GM18868 (cell line): ENCODE results near the gene NAA20.

Experiments
- ATAC-seq: cut with Tn5 transposase; IDR thresholded peaks from one replicate; pipeline ENCODE4 v1.9.1; 2021; ENCODE audit warnings: mild to moderate bottlenecking, moderate library complexity; ENCODE audit not compliant: unreplicated experiment

Gene NAA20

DNA sequence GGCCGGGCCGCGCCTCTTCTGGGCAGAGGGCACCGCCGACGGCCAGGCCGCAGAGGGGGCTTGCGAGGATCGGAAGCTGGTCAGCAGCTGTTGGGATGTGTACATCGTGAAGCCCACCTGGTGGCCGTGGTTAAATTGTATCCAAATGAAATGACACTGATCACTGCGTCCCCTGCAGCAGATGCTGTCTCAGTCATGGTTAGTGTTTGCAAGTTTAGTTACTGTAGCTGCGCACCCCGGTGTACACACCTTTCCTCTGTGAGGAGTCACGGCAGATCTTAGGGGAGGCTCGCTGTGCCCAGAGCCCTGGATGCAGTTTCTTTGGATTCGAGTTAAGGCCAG is 653 bp downstream of the NAA20 start:
- no peak for ATAC-seq

- no peak for ATAC-seq
Observed at GRCh38 chr20:20018366-20018765, 1.2 kb downstream of the NAA20 start.

GRCh38 chr20:20019123-20019522 is 2.0 kb downstream of the NAA20 start:
- ATAC-seq = no peak

- ATAC-seq = no peak
Observed at GRCh38 chr20:20020908-20021307, 3.7 kb downstream of the NAA20 start.

- no peak for ATAC-seq
Observed at GRCh38 chr20:20021835-20022234, 4.7 kb downstream of the NAA20 start.

- ATAC-seq = peak; percentile 83
Observed at GRCh38 chr20:20022498-20022897, 5.3 kb downstream of the NAA20 start.

DNA sequence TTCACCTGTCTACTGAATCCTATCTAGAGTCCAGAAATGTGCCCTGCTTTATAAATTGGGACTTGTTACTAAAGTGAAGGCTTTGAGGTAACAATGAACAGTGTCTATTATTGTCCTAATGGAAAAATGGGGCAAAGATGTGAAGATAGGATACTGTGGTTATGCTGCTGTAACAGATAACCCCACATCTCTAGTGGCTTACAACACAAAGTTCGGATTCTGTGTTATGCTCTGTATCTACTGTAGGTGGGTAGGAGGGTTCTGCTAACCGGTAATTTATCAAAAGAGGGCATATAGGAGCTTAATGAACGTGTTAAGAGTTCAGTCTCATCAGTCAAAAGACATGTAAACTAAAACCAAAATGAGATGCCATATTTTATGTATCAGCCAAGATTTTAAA is 6.2 kb downstream of the NAA20 start:
- ATAC-seq = no peak

DNA sequence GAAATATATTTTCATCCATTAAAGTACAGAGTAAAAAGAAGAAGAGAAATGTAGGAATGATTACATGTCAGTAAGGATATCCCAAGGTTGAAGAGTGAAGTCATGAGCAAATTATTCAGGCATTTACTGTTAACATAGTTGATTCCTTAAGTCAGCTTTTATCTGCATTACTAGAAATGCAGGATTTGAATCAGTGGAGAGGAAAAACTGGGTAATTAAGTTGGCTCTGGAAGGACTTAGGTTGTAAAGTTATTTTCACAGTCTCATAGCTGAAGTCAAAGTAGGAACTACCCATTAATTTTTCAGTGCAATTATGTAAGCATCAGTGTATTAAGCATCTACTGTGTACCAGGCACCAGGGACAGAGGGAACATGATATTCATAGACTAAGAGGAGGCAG is 7.8 kb downstream of the NAA20 start:
- ATAC-seq = no peak

- ATAC-seq = no peak
Observed at GRCh38 chr20:20027284-20027683, 10.1 kb downstream of the NAA20 start.

DNA sequence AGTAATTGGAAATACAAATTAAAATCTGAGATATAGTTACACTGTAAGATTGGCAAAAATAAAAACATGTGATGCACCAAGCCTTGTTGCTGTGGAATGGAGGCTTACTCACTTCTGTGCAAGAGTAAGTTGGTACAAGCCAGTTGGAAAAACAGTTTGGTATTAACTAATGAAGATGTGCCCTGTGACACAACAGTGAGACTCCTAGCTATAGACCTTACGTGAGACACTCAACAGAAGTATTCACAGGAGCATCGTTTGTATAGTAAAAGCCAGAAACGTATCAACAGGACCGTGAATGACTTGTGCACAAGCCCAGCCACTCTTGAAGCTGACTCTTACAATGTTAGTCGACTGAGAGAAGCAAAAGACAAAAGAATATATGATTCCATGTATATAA is 14.6 kb downstream of the NAA20 start:
- ATAC-seq = no peak

- no peak for ATAC-seq
Observed at GRCh38 chr20:20034486-20034885, 17.3 kb downstream of the NAA20 start.

DNA sequence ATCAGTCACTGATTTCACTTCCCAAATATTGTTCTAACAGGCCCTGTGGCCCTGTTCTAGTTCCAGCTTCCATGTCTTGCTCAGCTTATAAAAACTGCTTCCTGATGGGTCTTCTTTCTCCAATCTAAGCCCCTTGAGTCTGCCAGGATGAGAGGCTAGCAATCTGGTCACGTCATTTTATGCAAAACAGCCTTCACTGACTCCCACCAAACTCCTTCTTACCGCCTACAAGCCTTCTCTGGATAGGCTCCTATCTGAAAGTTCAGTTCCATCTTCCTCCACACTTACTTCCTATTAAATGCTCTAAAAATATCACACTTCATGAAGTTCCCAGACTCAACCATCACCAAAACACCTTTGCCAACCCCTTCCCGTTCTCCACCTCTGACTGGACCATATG is 19.6 kb downstream of the NAA20 start:
- no peak for ATAC-seq

- ATAC-seq = no peak
Observed at GRCh38 chr20:20037960-20038359, 20.8 kb downstream of the NAA20 start.

GRCh38 chr20:20038586-20038985 is 21.4 kb downstream of the NAA20 start:
- ATAC-seq = no peak

DNA sequence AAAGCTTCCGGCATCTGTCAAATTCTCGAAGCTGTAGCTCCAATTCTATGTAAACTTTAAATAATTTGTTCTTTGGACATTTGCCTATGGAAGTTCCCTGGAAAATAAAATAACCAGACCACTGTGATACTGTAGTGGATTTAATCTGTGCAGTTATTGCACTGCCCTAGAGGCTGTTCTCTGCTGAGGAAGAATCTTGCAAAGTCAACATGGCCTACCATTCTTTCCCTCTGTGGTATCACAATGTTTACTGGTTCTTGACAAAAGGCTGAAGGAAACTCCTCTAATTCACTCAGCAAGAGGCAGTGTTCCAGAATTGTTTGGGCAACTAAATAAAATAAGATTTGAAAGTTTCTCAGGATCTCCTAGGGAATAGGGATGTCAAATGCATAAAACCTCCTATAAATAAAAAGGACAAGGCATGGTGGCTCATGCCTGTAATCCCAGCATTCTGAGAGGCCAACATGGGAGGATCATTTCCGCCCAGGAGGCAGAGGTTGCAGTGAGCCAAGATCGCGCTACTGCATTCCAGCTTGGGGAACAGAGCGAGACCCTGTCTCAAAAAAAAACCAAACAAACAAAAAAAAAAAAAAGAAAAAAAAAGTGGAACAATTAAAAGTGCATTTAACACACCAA is 22.7 kb downstream of the NAA20 start:
- ATAC-seq = no peak

GRCh38 chr20:20051767-20052073 is 34.6 kb downstream of the NAA20 start:
- ATAC-seq = peak; percentile 20

- peak; percentile 93 for ATAC-seq
Observed at GRCh38 chr20:20052074-20052970, 35.2 kb downstream of the NAA20 start, which contains the start of the genes CFAP61 and CRNKL1. CFAP61 (plus strand) TSS chr20:20052532; CDS start chr20:20056654, 4,122 bp downstream. CRNKL1 (minus strand) TSS chr20:20052466; CDS start chr20:20052342, 124 bp downstream.

- no peak for ATAC-seq
Observed at GRCh38 chr20:20060234-20060998, 43.3 kb downstream of the NAA20 start.

- no peak for ATAC-seq
Observed at GRCh38 chr20:20063941-20064702, 47.0 kb downstream of the NAA20 start.

DNA sequence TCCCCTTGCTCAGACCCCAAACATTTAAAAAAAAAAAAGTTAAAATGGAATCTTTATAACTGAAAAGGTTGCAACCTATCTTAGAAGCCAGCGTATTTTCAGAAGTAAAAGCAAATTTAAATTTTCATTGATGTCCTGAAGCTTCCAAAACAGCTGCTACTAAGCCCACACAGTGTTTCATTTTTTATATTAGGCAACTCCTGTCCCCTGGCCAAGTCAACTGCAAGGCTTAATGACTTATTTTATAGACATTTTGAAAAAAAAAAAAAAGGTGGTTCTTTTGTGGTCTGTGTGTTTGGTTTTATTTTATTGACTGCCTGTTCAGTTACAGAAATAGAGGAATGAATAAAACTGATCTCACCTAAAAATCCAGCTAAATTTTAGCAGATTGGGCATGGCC is 48.2 kb downstream of the NAA20 start:
- ATAC-seq = no peak
